ENCODE results near the gene SLMAP.
A peak's percentile ranks its signal among the peaks of the same experiment; 100 is the strongest.

Gene SLMAP

DNA sequence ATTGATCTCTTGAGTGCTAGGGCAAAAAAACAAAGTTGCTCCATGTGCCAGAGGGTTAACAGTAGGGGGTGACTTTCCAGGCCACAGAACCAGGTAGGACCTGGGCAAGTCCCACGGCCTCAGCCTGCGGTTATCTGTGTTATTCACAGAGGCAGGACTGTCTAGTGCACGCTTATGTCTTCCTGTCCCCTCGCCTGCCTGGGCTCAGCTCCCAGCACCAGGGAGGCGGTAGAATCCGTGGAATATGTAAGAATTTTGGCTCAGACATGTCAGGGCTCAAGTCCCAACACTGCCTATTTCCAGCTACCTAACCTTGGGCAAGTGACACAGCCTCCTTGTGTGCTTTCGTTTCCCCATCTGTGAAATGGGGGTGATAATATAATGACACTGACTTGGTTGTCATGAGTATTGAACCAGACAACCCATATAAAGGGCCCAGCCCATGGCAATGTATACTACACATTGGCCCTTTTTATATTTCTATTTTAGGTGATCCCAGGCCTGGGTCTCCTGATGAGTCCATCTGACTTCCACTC lies 207.8 kb downstream of the SLMAP start:
- no peak for DNase-seq (ENCODE audit: low read depth)

- DNase-seq (ENCODE audit: low read depth), result no peak
Observed at GRCh38 chr3:57966829-57967228, 210.7 kb downstream of the SLMAP start.

- no peak for DNase-seq (ENCODE audit: low read depth)
Observed at GRCh38 chr3:57967590-57967989, 211.5 kb downstream of the SLMAP start.

DNA sequence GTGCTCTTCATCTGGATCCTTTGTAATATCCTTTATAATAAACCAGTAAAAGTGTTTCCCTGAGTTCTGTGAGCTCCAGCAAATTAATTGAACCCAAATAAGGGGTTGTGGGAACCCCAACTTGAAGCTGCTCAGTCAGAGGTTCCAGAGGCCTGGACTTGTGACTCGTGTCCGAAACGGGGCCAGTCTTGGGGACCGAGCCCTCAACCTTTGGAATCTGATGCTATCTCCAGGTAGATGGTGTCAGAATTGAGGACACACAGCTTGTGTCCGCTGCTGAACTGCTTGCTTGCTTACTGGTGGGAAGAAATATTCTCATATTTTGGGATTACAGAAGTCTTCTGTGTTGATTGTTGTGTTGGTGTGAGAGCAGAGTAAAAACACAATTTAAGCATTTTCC lies 212.4 kb downstream of the SLMAP start:
- no peak for DNase-seq (ENCODE audit: low read depth)

DNA sequence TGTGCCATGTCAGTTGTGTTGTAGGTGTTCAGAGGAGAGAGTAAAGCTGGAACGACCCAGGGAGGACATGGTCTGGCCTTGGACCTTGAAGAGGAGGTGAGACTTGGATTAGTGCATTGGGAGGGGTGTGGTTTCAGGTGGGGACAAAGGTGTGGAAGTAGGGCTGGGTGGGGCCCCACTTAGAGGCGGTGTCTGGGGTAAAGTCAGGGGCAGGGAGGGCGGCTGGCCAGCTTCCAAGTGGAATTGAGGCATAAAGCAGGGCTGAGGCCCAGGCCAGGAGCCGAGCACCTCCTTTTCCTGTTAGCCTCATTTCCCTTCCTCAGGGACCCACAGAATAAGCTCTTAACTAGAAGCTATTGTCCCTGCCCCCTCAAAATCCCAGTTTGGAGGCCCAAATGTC lies 215.9 kb downstream of the SLMAP start:
- no peak for DNase-seq (ENCODE audit: low read depth)

DNA sequence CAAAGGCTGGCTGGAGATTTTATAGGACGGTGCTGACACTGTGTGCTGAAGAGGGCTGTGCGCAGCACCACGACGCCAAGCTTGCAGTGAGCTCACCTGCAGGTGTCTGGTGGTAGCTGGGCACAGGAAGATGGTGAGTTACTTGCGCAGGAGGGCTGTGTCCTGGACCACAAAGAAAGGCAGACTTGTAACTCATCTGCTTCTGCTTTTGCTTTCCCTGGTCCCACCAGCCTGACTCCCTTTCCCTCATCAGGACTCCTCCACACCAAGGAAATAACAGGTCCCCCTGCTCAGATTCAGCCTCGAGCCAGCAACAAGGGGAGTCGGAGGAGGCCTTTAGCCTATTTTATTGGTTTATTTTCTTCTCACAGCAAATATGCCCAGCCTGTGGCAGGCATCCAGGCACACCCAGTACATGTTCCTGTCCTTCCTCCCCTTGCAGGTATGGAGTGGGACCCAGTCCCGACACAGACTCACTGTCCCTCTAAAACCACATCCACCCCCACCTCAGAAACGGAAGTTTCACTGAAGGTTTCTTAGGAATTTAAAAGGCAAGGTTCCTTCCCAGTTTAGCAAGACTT lies 216.5 kb downstream of the SLMAP start:
- no peak for DNase-seq (ENCODE audit: low read depth)

- no peak for DNase-seq (ENCODE audit: low read depth)
Observed at GRCh38 chr3:57973715-57974477, 217.8 kb downstream of the SLMAP start.

- DNase-seq (ENCODE audit: low read depth), result peak; percentile 98
Observed at GRCh38 chr3:57974796-57975388, 218.8 kb downstream of the SLMAP start.

DNA sequence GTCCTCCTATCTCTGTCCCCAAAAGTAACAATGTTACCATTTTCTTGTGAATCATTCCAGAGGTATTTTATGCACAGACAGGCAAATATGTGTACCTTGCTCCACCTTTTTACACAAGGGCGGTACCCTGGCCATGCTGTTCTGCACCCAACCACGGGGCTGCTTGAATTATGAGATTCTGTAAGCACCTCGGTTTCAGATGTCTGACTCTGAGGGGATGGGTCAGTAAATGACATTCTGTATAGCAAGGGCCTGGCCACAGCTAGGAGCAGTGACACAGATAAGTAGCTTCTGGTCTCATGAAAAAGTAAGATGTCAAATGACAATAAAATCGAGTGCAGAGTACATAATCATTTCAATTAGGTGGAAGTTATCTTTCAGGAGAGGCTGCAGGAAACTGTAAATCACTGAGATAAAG lies 221.7 kb downstream of the SLMAP start:
- no peak for DNase-seq (ENCODE audit: low read depth)

GRCh38 chr3:57978316-57978715 lies 222.2 kb downstream of the SLMAP start:
- no peak for DNase-seq (ENCODE audit: low read depth)

All from HS-5 (cell line).